Left lung (tissue), 10 donors: ENCODE measurements around the gene MTMR2. TPM values are rescaled to one million over a fixed set of nuclear protein-coding genes. Genes with fewer than 3 reads are reported as not detected.

ENCODE experiments used
- ATAC-seq: fragments of 200-7000 bp; cut with Tn5 transposase; one replicate; pipeline ENCODE4 v1.9.1; 2020; ENCODE audit warnings: moderate library complexity
- DNase-seq, 4 donors: peaks; one replicate each; pipeline ENCODE4 v3.0.0-alpha.2; 2013 to 2020
- H3K27ac ChIP-seq, 2 donors: fragments of 200-600 bp; sonication (generic) in 1 of 2; one replicate each; pipeline versions ENCODE4 v1.5.0 to v1.8.0; 2020 to 2021
- H3K27me3 ChIP-seq, 2 donors: fragments of 200-600 bp; sonication (generic) in 1 of 2; one replicate each; pipeline versions ENCODE4 v1.5.0 to v1.8.0; 2020 to 2021
- H3K36me3 ChIP-seq, 2 donors: fragments of 200-600 bp; sonication (generic) in 1 of 2; one replicate each; pipeline versions ENCODE4 v1.5.0 to v1.8.0; 2020 to 2021
- H3K4me1 ChIP-seq, 2 donors: fragments of 200-600 bp; one replicate each; pipeline ENCODE4 v1.8.0; 2021
- H3K4me3 ChIP-seq, 2 donors: fragments of 200-600 bp; sonication (generic) in 1 of 2; one replicate each; pipeline versions ENCODE4 v1.5.0 to v1.8.0; 2020 to 2021; ENCODE audit warnings: mild to moderate bottlenecking in 1 of 2
- H3K9me3 ChIP-seq, 2 donors: fragments of 200-600 bp; sonication (generic) in 1 of 2; one replicate each; pipeline versions ENCODE4 v1.5.0 to v1.8.0; 2020 to 2021
- intact Hi-C, 2 donors: fragments of 100-400 bp; cut with DNase I; formaldehyde crosslinking; loops; one replicate each; pipeline versions ENCODE4 v1.11.2 to v1.14.2; 2022
- polyA plus RNA-seq, 6 donors: library from polyadenylated mRNA; unstranded; fragments of 120-200 nt; gene quantifications; one replicate each; pipeline ENCODE4 v1.2.1, GENCODE V29; 2013; ENCODE audit not compliant: insufficient read length in 6 of 6
- total RNA-seq, 2 donors: library from RNA; stranded (reverse); fragmentation: NEBNext Ultra II Directional; extraction: Animal tissue kit (Norgen Biotek cat#: 25700); gene quantifications; one replicate each; pipeline ENCODE4 v1.2.1, GENCODE V29; 2021
- TF ChIP-seq, protein P1 (sequence below), 2 donors: fragments of 200-600 bp; sonication (generic) in 1 of 2; IDR thresholded peaks; one replicate each; pipeline versions ENCODE4 v1.5.0 to v1.8.0; 2021; ENCODE audit warnings: antibody characterized with exemption in 2 of 2
- donor health status: DM: no; HTN: yes; CAD: no.
- donor health status: DM: no; HTN: no; CAD: no.

The MTMR2 gene
- total and polyA plus RNA-seq, 8 donors = 33.3 to 73.5 (median 56.0) TPM

DNA sequence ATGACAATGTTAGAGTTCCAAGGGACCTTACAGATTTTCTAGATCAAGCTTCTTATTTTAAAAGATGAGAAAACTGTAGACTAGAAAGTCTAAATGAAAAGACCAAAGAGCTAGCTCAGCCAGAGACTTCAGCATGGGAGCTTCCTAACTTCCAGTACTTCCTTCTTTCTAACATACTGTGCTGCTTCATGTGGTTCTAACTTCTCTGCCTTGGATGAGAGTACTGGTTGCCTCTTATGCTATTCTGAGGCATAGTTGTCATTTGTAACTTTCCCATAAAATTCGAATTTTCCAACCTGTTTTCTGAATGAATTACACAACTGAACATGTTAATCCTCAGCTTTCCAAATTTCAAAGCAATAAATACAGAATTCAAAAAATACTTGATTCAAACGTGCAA, 1.8 kb downstream of the MTMR2 start:
- H3K4me1 ChIP-seq = peaks cover 4 to 24% of the 10 kb centered on the region in 2 donors
- no peaks in the 10 kb centered on the region for H3K27me3 ChIP-seq
- no peaks in the 10 kb centered on the region for H3K9me3 ChIP-seq
- peak overlapping the region in 1 of 2 donors; percentile 95 for H3K27ac ChIP-seq
- ATAC-seq = no peak
- DNase-seq = no peak
- intact Hi-C loops = no loop called here
- H3K36me3 ChIP-seq = no peaks in the 10 kb centered on the region
- H3K4me3 ChIP-seq = peak overlapping the region in 1 of 2 donors; percentile 89
- TF ChIP-seq, protein P1, sequence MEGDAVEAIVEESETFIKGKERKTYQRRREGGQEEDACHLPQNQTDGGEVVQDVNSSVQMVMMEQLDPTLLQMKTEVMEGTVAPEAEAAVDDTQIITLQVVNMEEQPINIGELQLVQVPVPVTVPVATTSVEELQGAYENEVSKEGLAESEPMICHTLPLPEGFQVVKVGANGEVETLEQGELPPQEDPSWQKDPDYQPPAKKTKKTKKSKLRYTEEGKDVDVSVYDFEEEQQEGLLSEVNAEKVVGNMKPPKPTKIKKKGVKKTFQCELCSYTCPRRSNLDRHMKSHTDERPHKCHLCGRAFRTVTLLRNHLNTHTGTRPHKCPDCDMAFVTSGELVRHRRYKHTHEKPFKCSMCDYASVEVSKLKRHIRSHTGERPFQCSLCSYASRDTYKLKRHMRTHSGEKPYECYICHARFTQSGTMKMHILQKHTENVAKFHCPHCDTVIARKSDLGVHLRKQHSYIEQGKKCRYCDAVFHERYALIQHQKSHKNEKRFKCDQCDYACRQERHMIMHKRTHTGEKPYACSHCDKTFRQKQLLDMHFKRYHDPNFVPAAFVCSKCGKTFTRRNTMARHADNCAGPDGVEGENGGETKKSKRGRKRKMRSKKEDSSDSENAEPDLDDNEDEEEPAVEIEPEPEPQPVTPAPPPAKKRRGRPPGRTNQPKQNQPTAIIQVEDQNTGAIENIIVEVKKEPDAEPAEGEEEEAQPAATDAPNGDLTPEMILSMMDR (IDR thresholded peaks at IDR 0.05) = no peak

DNA sequence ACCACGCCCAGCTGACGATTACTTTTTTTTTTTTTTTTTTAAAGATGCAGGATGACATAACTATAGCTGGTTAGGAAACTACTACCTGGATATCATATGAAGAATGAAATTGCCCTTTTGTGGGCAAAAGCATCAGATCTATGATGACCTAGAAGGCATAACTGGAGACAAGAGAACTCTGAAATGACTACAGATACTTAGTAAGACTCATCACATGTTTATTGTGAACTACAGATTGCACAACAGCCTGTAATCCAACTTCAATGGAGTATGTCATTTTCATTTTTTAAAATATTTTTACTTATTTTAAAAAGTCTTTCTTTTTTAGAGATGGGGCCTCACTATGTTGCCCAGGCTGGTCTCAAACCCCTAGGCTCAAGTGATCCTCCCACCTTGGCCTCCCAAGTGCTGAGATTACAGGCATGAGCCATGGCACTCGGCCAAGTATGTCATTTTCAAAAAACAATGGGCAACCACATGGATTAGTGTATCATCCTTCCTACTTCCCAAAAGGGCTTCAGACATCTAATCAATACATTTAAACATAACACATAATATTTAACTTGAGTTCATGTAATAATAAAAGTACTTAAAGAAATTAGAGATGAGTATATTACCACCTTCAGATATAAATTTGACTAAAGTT, 3.3 kb downstream of the MTMR2 start:
- Histone ChIP-seq H3K4me3 (no peak overlapping the region), H3K36me3 (no peaks in the 10 kb centered on the region), H3K27ac (no peak overlapping the region), H3K27me3 (no peaks in the 10 kb centered on the region), H3K4me1 (peaks cover 4 to 24% of the 10 kb centered on the region in 2 donors), H3K9me3 (no peaks in the 10 kb centered on the region)
- intact Hi-C loops = no loop called here
- ATAC-seq (no peak), DNase-seq (no peak)
- TF ChIP-seq, protein P1 (IDR thresholded peaks at IDR 0.05) = no peak

DNA sequence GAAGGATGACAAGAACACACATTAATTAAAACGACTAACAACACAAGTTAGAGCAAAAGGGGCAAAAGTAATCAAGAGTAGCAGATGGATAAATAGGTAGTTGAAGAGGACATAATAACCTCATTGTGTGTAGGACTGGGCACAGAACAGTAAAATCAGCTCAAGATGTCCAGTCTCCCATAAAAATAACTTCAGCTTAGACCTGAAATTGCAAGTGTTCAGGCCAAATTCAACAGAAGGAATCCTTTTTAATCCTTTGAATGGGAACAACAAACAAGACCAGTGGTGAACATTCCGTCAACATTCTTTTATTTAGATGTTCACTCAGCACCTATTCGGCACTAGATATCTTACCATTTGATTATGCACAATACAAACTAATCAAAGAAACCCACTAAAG, 4.4 kb downstream of the MTMR2 start:
- no peak overlapping the region for H3K4me3 ChIP-seq
- H3K9me3 ChIP-seq = no peaks in the 10 kb centered on the region
- DNase-seq (no peak), ATAC-seq (no peak)
- no peaks in the 10 kb centered on the region for H3K36me3 ChIP-seq
- no peaks in the 10 kb centered on the region for H3K27me3 ChIP-seq
- H3K4me1 ChIP-seq = peaks cover 4 to 20% of the 10 kb centered on the region in 2 donors
- no peak overlapping the region for H3K27ac ChIP-seq
- TF ChIP-seq, protein P1 (IDR thresholded peaks at IDR 0.05) = no peak
- intact Hi-C loops = no loop called here

DNA sequence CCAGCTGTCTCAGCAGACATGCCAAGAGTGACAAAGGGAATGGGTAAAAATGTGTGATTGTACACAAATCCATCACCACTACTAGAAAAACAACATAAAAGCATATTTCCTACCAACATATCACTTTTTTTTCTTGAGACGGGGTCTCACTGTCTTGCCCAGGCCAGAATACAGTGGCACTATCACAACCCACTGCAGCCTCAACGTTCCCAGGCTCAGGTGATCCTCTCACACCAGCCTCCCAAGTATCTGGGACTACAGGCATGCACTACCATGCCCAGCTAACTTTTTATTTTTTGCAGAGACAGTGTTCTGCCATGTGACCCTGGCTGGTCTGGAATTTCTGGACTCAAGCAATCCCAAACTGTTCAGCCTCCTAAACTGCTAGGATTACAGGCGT, 5.2 kb downstream of the MTMR2 start:
- H3K27ac ChIP-seq = no peak overlapping the region
- DNase-seq (no peak), ATAC-seq (no peak)
- TF ChIP-seq, protein P1 (IDR thresholded peaks at IDR 0.05) = no peak
- no peaks in the 10 kb centered on the region for H3K9me3 ChIP-seq
- H3K4me3 ChIP-seq = no peak overlapping the region
- no peaks in the 10 kb centered on the region for H3K36me3 ChIP-seq
- H3K27me3 ChIP-seq = no peaks in the 10 kb centered on the region
- peaks cover 4 to 17% of the 10 kb centered on the region in 2 donors for H3K4me1 ChIP-seq
- intact Hi-C loops = no loop called here

DNA sequence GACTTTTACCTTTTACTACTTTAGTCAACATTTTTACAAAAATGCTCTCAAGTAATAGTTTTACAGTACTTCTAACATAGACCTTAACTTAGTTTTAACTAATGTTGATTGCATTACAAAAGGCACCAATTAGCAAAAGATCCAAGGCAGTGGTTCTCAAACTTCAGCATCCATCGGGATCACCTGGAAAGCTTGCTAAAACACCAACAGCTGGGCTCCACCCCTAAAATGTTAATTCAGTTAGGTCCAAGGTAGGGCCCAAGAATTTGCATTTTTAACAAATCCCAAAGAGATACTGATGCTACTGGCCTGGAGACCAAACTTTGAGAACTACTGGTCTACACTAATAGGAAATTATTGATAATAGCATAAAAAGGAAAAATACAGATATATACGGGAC, 5.9 kb downstream of the MTMR2 start:
- ATAC-seq (no peak), DNase-seq (no peak)
- Histone ChIP-seq H3K4me1 (peaks cover 4 to 16% of the 10 kb centered on the region in 2 donors), H3K27me3 (no peaks in the 10 kb centered on the region), H3K9me3 (no peaks in the 10 kb centered on the region), H3K36me3 (no peaks in the 10 kb centered on the region), H3K27ac (peak overlapping the region in 1 of 2 donors; percentile 30), H3K4me3 (no peak overlapping the region)
- TF ChIP-seq, protein P1 (IDR thresholded peaks at IDR 0.05) = no peak
- intact Hi-C loops = no loop called here
